Cardiac muscle cell (in vitro differentiated cells and primary cell): Measurements from ENCODE around the gene KDM3A. TPM values are rescaled to one million over a fixed set of nuclear protein-coding genes. Genes with fewer than 3 reads are reported as not detected.

ENCODE experiments used
- DNase-seq, 2 donors: peaks; one replicate each; pipeline versions ENCODE4 v3.0.0 to v3.0.0-alpha.2; 2010 to 2017; ENCODE audit warnings: low read depth in 1 of 2, low spot score in 1 of 2
- H3K27ac ChIP-seq: fragments of 200-600 bp; sonication (generic); 2 replicates; pipeline ENCODE4 v1.5.1; 2016
- H3K27me3 ChIP-seq: fragments of 200-600 bp; sonication (generic); 2 replicates; pipeline ENCODE4 v1.6.0; 2016; ENCODE audit warnings: control low read depth
- H3K36me3 ChIP-seq: fragments of 200-600 bp; sonication (generic); 2 replicates; pipeline ENCODE4 v1.5.1; 2016; ENCODE audit warnings: control low read depth
- H3K4me1 ChIP-seq: fragments of 200-600 bp; sonication (generic); 2 replicates; pipeline ENCODE4 v1.8.1; 2017; ENCODE audit warnings: low read depth, mild to moderate bottlenecking, mixed run types
- H3K4me3 ChIP-seq: fragments of 200-600 bp; sonication (generic); 2 replicates; pipeline ENCODE4 v1.5.1; 2016; ENCODE audit warnings: mild to moderate bottlenecking
- H3K9me3 ChIP-seq: fragments of 200-600 bp; sonication (generic); 2 replicates; pipeline ENCODE4 v1.5.1; 2017; ENCODE audit warnings: low read depth, mild to moderate bottlenecking, control low read depth
- CTCF ChIP-seq: IDR thresholded peaks from 2 replicates; pipeline ENCODE4 v1.5.1; 2012; ENCODE audit warnings: low read depth, mild to moderate bottlenecking, low read length
- polyA plus RNA-seq: library from polyadenylated mRNA; unstranded; fragments of >200 nt; fragmentation: Nextera tagmentation; extraction: Ambion mirVana; gene quantifications from 2 replicates; pipeline ENCODE4 v1.2.1, GENCODE V29; 2016
- total RNA-seq: library from RNA; depleted of rRNA; stranded (reverse); fragments of >200 nt; gene quantifications from 2 replicates; pipeline ENCODE4 v1.2.3, GENCODE V29; 2016

KDM3A gene
- total and polyA plus RNA-seq, 2 experiments from 2014 or later = 47.2 to 55.6 TPM

GRCh38 chr2:86426271-86426670 is 14.9 kb upstream of the KDM3A start:
- DNase-seq = no peak
- no peak overlapping the region for H3K4me3 ChIP-seq
- H3K27ac ChIP-seq = no peak overlapping the region
- peaks cover 3% of the 10 kb centered on the region for H3K27me3 ChIP-seq
- no peaks in the 10 kb centered on the region for H3K4me1 ChIP-seq
- H3K9me3 ChIP-seq = no peaks in the 10 kb centered on the region
- no peaks in the 10 kb centered on the region for H3K36me3 ChIP-seq
- no peak for TF ChIP-seq CTCF

- no peak for TF ChIP-seq CTCF
- no peaks in the 10 kb centered on the region for H3K36me3 ChIP-seq
- no peaks in the 10 kb centered on the region for H3K9me3 ChIP-seq
- peaks cover 3% of the 10 kb centered on the region for H3K27me3 ChIP-seq
- H3K4me1 ChIP-seq = no peaks in the 10 kb centered on the region
- DNase-seq = no peak
- H3K27ac ChIP-seq = no peak overlapping the region
- H3K4me3 ChIP-seq = no peak overlapping the region
Measured at GRCh38 chr2:86429335-86429734, 11.8 kb upstream of the KDM3A start.

GRCh38 chr2:86430368-86430767 is 10.8 kb upstream of the KDM3A start:
- Histone ChIP-seq H3K27me3 (peaks cover under 1% of the 10 kb centered on the region), H3K27ac (no peak overlapping the region), H3K4me3 (no peak overlapping the region), H3K36me3 (no peaks in the 10 kb centered on the region), H3K9me3 (no peaks in the 10 kb centered on the region), H3K4me1 (no peaks in the 10 kb centered on the region)
- DNase-seq = no peak
- TF ChIP-seq CTCF = no peak

GRCh38 chr2:86433137-86433536 is 8.0 kb upstream of the KDM3A start:
- no peaks in the 10 kb centered on the region for H3K9me3 ChIP-seq
- no peaks in the 10 kb centered on the region for H3K4me1 ChIP-seq
- H3K27ac ChIP-seq = no peak overlapping the region
- DNase-seq = no peak
- TF ChIP-seq CTCF = no peak
- H3K4me3 ChIP-seq = no peak overlapping the region
- no peaks in the 10 kb centered on the region for H3K27me3 ChIP-seq
- no peaks in the 10 kb centered on the region for H3K36me3 ChIP-seq

- H3K36me3 ChIP-seq = no peaks in the 10 kb centered on the region
Measured at GRCh38 chr2:86434290-86434689, 6.9 kb upstream of the KDM3A start.

More at GRCh38 chr2:86434290-86434689, 6.9 kb upstream of the KDM3A start:
- Histone ChIP-seq H3K4me1 (no peaks in the 10 kb centered on the region), H3K4me3 (no peak overlapping the region), H3K27ac (no peak overlapping the region), H3K27me3 (no peaks in the 10 kb centered on the region), H3K9me3 (no peaks in the 10 kb centered on the region)
- TF ChIP-seq CTCF = no peak
- no peak for DNase-seq
